ENCODE measurements around the gene HES7.
"Not testable (repeated sequence)": the region's sequence is repeated elsewhere in the genome, so short reads cannot be mapped to it uniquely, and the experiment has no call there.

HES7 gene

DNA sequence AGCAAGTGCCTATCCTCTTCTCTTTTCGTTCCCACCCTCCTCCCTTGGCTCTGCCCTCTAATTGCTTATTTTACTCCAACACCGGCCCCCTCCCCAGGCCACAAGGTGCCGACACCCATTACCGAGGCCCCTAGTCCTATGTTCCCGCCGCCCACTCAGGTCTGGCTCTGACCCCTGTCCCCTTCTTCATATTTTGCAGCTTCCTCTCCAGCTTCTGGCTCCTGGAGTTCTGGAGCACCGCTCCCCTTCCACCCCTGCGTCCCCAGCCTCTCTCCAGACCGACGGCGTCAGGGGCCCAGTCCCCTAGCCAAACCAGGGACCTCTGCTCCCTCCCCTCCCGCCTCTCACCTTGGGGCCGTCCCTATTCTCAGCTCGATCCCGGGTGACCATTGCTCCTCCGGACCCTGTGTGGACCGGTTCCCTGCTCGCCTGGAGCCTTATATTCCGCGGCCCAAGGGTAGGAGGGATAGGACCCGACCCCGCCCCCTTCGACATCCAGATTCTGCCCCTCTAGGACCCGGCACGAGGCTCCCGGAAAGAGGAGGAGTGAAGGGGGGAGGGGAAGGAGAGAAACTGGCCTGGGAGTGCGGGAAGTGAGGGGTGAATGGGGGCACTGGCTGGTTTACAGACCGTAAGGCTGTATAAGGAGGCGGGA lies at the start of gene HES7:
HES7 (minus strand) TSS at position 412 of the 655 bp plus-strand sequence; CDS start at position 390, 22 bp downstream.
- H3K4me3 ChIP-seq (ENCODE audit: low read length), result peak within 1 kb of the TSS; percentile 100
- H3K27ac ChIP-seq (ENCODE audit: low read length), result no peak within 1 kb of the TSS
- H3K27me3 ChIP-seq (ENCODE audit: low read depth, low read length), result no peaks in the 10 kb centered on the region
- H3K4me1 ChIP-seq (ENCODE audit: low read length), result peaks cover 12% of the 10 kb centered on the region; the same call in 1 of the 2 replicates
- H3K9ac ChIP-seq (ENCODE audit: low read length), result peak within 1 kb of the TSS; percentile 80
- H3K79me2 ChIP-seq (ENCODE audit: low read length), result no peaks in the 10 kb centered on the region
- H3K9me3 ChIP-seq (ENCODE audit: insufficient read depth, low read length), result no peaks in the 10 kb centered on the region
- no peaks in the 10 kb centered on the region for H3K36me3 ChIP-seq (replicated peaks; ENCODE audit: low read depth, low read length)
- peak within 1 kb of the TSS; percentile 99 for H3K4me2 ChIP-seq (ENCODE audit: low read length)
- H2AFZ ChIP-seq (ENCODE audit: low read depth, low read length), result peak within 1 kb of the TSS; percentile 80; the same call in 1 of the 2 replicates
- H4K20me1 ChIP-seq (ENCODE audit: insufficient read depth, low read length), result no peaks in the 10 kb centered on the region
- TF ChIP-seq, protein P1, sequence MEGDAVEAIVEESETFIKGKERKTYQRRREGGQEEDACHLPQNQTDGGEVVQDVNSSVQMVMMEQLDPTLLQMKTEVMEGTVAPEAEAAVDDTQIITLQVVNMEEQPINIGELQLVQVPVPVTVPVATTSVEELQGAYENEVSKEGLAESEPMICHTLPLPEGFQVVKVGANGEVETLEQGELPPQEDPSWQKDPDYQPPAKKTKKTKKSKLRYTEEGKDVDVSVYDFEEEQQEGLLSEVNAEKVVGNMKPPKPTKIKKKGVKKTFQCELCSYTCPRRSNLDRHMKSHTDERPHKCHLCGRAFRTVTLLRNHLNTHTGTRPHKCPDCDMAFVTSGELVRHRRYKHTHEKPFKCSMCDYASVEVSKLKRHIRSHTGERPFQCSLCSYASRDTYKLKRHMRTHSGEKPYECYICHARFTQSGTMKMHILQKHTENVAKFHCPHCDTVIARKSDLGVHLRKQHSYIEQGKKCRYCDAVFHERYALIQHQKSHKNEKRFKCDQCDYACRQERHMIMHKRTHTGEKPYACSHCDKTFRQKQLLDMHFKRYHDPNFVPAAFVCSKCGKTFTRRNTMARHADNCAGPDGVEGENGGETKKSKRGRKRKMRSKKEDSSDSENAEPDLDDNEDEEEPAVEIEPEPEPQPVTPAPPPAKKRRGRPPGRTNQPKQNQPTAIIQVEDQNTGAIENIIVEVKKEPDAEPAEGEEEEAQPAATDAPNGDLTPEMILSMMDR (IDR thresholded peaks at IDR 0.05; ENCODE audit: low read depth, low read length), result no peak
- no peak for TF ChIP-seq EZH2phosphoT487 (IDR thresholded peaks at IDR 0.05; ENCODE audit: low read depth)

DNA sequence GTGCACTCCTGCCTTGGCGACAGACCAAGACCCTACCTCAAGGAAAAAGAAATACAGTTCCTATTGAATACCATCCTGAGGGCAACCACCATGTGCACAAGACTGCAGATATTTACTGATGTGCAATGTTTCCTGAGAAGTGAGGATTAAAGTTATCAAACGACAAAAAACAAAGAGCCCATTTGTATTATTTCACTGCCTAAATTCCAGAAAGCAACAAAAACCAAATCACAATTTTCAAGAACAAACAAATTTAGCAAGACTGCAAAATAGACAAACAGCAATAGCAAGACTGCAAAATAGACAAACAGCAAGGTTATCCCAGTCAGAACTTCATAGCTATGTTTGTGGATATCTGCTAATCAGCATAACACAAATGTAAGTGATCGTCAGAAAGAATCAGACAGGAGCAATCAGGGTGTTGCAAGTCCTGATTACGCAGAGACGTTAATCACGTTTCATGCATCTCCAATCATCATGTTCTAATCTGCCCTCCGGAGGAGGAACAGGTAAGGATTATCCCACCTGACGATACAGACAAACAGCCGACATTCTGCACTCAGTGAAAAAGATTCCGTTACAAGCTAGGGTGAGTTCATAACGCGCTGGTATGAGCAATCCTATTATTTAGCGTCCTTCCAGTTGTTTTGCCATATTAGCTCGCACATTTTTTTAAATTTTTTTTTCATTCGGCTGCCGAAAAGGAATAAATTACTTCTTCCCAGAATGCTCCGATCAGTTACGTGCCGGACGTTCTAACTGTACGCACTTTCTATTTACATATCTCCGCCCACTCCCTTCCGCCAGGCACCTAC lies 49.4 kb upstream of the HES7 start:
- Histone ChIP-seq H3K4me1 (ENCODE audit: low read length) (peaks cover 20% of the 10 kb centered on the region), H2AFZ (ENCODE audit: low read depth, low read length) (no peak overlapping the region), H3K4me2 (ENCODE audit: low read length) (peak overlapping the region; percentile 84), H3K36me3 (replicated peaks; ENCODE audit: low read depth, low read length) (no peaks in the 10 kb centered on the region), H3K9ac (ENCODE audit: low read length) (peak overlapping the region; percentile 70), H3K27ac (ENCODE audit: low read length) (peak overlapping the region; percentile 85), H3K79me2 (ENCODE audit: low read length) (no peaks in the 10 kb centered on the region), H3K4me3 (ENCODE audit: low read length) (peak overlapping the region; percentile 77), H4K20me1 (ENCODE audit: insufficient read depth, low read length) (no peaks in the 10 kb centered on the region), H3K9me3 (ENCODE audit: insufficient read depth, low read length) (no peaks in the 10 kb centered on the region), H3K27me3 (ENCODE audit: low read depth, low read length) (no peaks in the 10 kb centered on the region)
- TF ChIP-seq EZH2phosphoT487 (IDR thresholded peaks at IDR 0.05; ENCODE audit: low read depth), result no peak
- TF ChIP-seq, protein P1 (IDR thresholded peaks at IDR 0.05; ENCODE audit: low read depth, low read length), result no peak

DNA sequence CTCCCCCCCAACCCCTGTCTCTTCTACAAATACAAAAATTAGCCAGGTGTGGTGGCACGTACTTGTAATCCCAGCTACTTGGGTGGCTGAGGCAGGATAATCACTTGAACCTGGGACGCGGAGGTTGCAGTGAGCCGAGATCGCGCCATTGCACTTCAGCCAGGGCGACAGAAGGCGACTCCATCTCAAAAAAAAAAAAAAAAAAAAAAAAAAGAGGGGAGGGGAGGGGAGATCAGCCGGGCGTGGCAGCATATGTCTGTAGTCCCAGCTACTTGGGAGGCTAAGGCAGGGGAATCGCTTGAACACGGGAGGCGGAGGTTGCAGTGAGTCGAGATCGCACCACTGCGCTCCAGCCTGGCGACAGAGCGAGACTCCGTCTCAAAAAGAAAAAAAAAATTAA lies 46.3 kb upstream of the HES7 start:
- H3K9me3 ChIP-seq (ENCODE audit: insufficient read depth, low read length); H3K9ac ChIP-seq (ENCODE audit: low read length); H2AFZ ChIP-seq (ENCODE audit: low read depth, low read length); H4K20me1 ChIP-seq (ENCODE audit: insufficient read depth, low read length); H3K4me2 ChIP-seq (ENCODE audit: low read length); H3K27ac ChIP-seq (ENCODE audit: low read length); H3K4me3 ChIP-seq (ENCODE audit: low read length); H3K27me3 ChIP-seq (ENCODE audit: low read depth, low read length); H3K4me1 ChIP-seq (ENCODE audit: low read length); H3K79me2 ChIP-seq (ENCODE audit: low read length); H3K36me3 ChIP-seq (replicated peaks; ENCODE audit: low read depth, low read length): not testable (repeated sequence)

DNA sequence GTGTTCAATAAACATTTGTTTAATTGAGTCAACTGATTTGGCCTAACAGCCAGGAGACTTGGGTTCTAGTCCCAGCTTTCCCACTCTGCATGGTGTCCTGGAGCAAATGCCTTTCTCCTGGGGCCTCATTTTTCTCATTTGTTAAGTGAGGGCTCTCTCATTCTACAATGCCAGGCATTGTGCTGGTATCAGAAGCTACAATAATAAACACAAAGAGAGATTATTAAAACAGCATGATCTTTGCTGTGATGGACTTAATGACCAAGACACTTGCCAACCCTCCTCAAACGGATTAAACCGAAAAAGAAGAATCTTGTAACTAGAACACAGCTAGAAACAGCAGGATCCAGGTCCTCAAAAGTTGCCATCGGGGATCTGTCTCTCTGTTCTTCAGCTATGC lies 43.6 kb upstream of the HES7 start:
- Histone ChIP-seq H3K36me3 (replicated peaks; ENCODE audit: low read depth, low read length) (no peaks in the 10 kb centered on the region), H2AFZ (ENCODE audit: low read depth, low read length) (no peak overlapping the region), H3K9ac (ENCODE audit: low read length) (no peak overlapping the region), H3K27ac (ENCODE audit: low read length) (no peak overlapping the region), H3K9me3 (ENCODE audit: insufficient read depth, low read length) (no peaks in the 10 kb centered on the region), H3K27me3 (ENCODE audit: low read depth, low read length) (no peaks in the 10 kb centered on the region), H4K20me1 (ENCODE audit: insufficient read depth, low read length) (no peaks in the 10 kb centered on the region), H3K79me2 (ENCODE audit: low read length) (peaks cover 2% of the 10 kb centered on the region), H3K4me3 (ENCODE audit: low read length) (no peak overlapping the region), H3K4me1 (ENCODE audit: low read length) (peaks cover 15% of the 10 kb centered on the region), H3K4me2 (ENCODE audit: low read length) (no peak overlapping the region)
- TF ChIP-seq EZH2phosphoT487 (IDR thresholded peaks at IDR 0.05; ENCODE audit: low read depth), result no peak
- TF ChIP-seq, protein P1 (IDR thresholded peaks at IDR 0.05; ENCODE audit: low read depth, low read length), result no peak
